Thymus (tissue), 11 donors: ENCODE results near the gene CRB2. TPM values are rescaled to one million over a fixed set of nuclear protein-coding genes. Genes with fewer than 3 reads are reported as not detected.

Source experiments
- DNase-seq, 9 donors: peaks; one replicate each; pipeline ENCODE4 v3.0.0-alpha.2; 2013; ENCODE audit warnings: low spot score in 9 of 9, low read depth in 6 of 9, missing footprints in 1 of 9
- H3K27ac ChIP-seq, 2 donors: one replicate each; pipeline ENCODE4 v1.5.1; 2013; ENCODE audit warnings: control low read depth in 1 of 2, low read depth in 1 of 2, low read length in 1 of 2, mild to moderate bottlenecking in 1 of 2, moderate library complexity in 1 of 2
- H3K27me3 ChIP-seq, 2 donors: one replicate each; pipeline ENCODE4 v1.5.1; 2013; ENCODE audit warnings: low read length in 1 of 2; ENCODE audit not compliant: control insufficient read depth in 2 of 2, insufficient read depth in 1 of 2
- H3K36me3 ChIP-seq, 2 donors: one replicate each; pipeline ENCODE4 v1.5.1; 2013; ENCODE audit warnings: low read length in 1 of 2, mild to moderate bottlenecking in 1 of 2, moderate library complexity in 1 of 2; ENCODE audit not compliant: control insufficient read depth in 2 of 2, insufficient read depth in 2 of 2
- H3K4me1 ChIP-seq, 2 donors: one replicate each; pipeline ENCODE4 v1.5.1; 2013; ENCODE audit warnings: low read length in 2 of 2; ENCODE audit not compliant: control insufficient read depth in 2 of 2, insufficient read depth in 2 of 2
- H3K4me3 ChIP-seq, 2 donors: one replicate each; pipeline ENCODE4 v1.5.1; 2013; ENCODE audit warnings: low read length in 2 of 2, control low read depth in 1 of 2, mild to moderate bottlenecking in 1 of 2
- H3K9me3 ChIP-seq, 2 donors: one replicate each; pipeline ENCODE4 v1.5.1; 2013; ENCODE audit warnings: low read length in 1 of 2, mild to moderate bottlenecking in 1 of 2; ENCODE audit not compliant: control insufficient read depth in 2 of 2, insufficient read depth in 1 of 2
- WGBS: extraction: QIAGEN DNeasy Blood & Tissue Kit; methylation state at CpG from one replicate; pipeline ENCODE4 v1.1.7; 2013; 5-methylcytosine and 5-hydroxymethylcytosine counted together
- polyA plus RNA-seq: library from polyadenylated mRNA; stranded (reverse); fragments of 200-250 nt; gene quantifications from one replicate; pipeline ENCODE4 v1.2.3, GENCODE V29; 2013
- total RNA-seq: library from RNA; stranded (reverse); fragments of 120-200 nt; gene quantifications from one replicate; pipeline ENCODE4 v1.2.4, GENCODE V29; 2013
- donor health status: healthy.

CRB2 gene
- total and polyA plus RNA-seq, 2 donors: 0.21 to 0.61 TPM

GRCh38 chr9:123365881-123366528 is 10.0 kb downstream of the CRB2 start:
- H3K4me1 ChIP-seq: peaks cover 0 to 7% of the 10 kb centered on the region in 2 donors
- no peak for DNase-seq
- H3K27me3 ChIP-seq: peaks cover 0 to 79% of the 10 kb centered on the region in 2 donors
- no peaks in the 10 kb centered on the region for H3K36me3 ChIP-seq
- no peaks in the 10 kb centered on the region for H3K9me3 ChIP-seq
- no peak overlapping the region for H3K4me3 ChIP-seq
- WGBS: 57% methylated on average over 67 of the region's 67 CpGs
- no peak overlapping the region for H3K27ac ChIP-seq

GRCh38 chr9:123368023-123368422 is 12.0 kb downstream of the CRB2 start:
- Histone ChIP-seq H3K4me1 (peaks cover 0 to 2% of the 10 kb centered on the region in 2 donors), H3K9me3 (no peaks in the 10 kb centered on the region), H3K27ac (no peak overlapping the region), H3K36me3 (no peaks in the 10 kb centered on the region), H3K27me3 (peaks cover 10 to 84% of the 10 kb centered on the region in 2 donors), H3K4me3 (no peak overlapping the region)
- no peak for DNase-seq
- 95% methylated on average over 10 of the region's 10 CpGs for WGBS

GRCh38 chr9:123368536-123369153 is 12.6 kb downstream of the CRB2 start:
- Histone ChIP-seq H3K4me3 (no peak overlapping the region), H3K27me3 (peaks cover 16 to 84% of the 10 kb centered on the region in 2 donors), H3K36me3 (no peaks in the 10 kb centered on the region), H3K27ac (no peak overlapping the region), H3K9me3 (no peaks in the 10 kb centered on the region), H3K4me1 (peaks cover 0 to 2% of the 10 kb centered on the region in 2 donors)
- no peak for DNase-seq
- 90% methylated on average over 6 of the region's 6 CpGs for WGBS

GRCh38 chr9:123369296-123369695 is 13.3 kb downstream of the CRB2 start:
- H3K9me3 ChIP-seq: no peaks in the 10 kb centered on the region
- H3K27me3 ChIP-seq: peaks cover 23 to 86% of the 10 kb centered on the region in 2 donors
- WGBS: 86% methylated on average over 3 of the region's 3 CpGs

GRCh38 chr9:123370108-123370507 is 14.1 kb downstream of the CRB2 start:
- Histone ChIP-seq H3K27me3 (peaks cover 31 to 89% of the 10 kb centered on the region in 2 donors), H3K27ac (no peak overlapping the region), H3K4me1 (no peaks in the 10 kb centered on the region), H3K36me3 (no peaks in the 10 kb centered on the region), H3K9me3 (no peaks in the 10 kb centered on the region), H3K4me3 (no peak overlapping the region)
- 96% methylated on average over 13 of the region's 13 CpGs for WGBS
- no peak for DNase-seq

More at GRCh38 chr9:123369296-123369695, 13.3 kb downstream of the CRB2 start:
- DNase-seq: no peak
- no peak overlapping the region for H3K4me3 ChIP-seq
- no peak overlapping the region for H3K27ac ChIP-seq
- H3K36me3 ChIP-seq: no peaks in the 10 kb centered on the region
- no peaks in the 10 kb centered on the region for H3K4me1 ChIP-seq

GRCh38 chr9:123370526-123371227 is 14.7 kb downstream of the CRB2 start:
- 96% methylated on average over 29 of the region's 29 CpGs for WGBS
- no peak for DNase-seq
- Histone ChIP-seq H3K27ac (no peak overlapping the region), H3K4me1 (peaks cover 0 to 5% of the 10 kb centered on the region in 2 donors), H3K36me3 (no peaks in the 10 kb centered on the region), H3K9me3 (no peaks in the 10 kb centered on the region), H3K27me3 (peaks cover 37 to 89% of the 10 kb centered on the region in 2 donors), H3K4me3 (no peak overlapping the region)

- Histone ChIP-seq H3K4me1 (peaks cover 0 to 10% of the 10 kb centered on the region in 2 donors), H3K27me3 (peaks cover 37 to 90% of the 10 kb centered on the region in 2 donors), H3K9me3 (no peaks in the 10 kb centered on the region), H3K4me3 (no peak overlapping the region), H3K27ac (no peak overlapping the region), H3K36me3 (no peaks in the 10 kb centered on the region)
- WGBS: 92% methylated on average over 18 of the region's 18 CpGs
- DNase-seq: no peak
These were observed 15.2 kb downstream of the CRB2 start for GRCh38 chr9:123371228-123371584.

GRCh38 chr9:123371805-123372590 is 16.0 kb downstream of the CRB2 start:
- Histone ChIP-seq H3K27me3 (peaks cover 37 to 92% of the 10 kb centered on the region in 2 donors), H3K4me1 (peaks cover 0 to 12% of the 10 kb centered on the region in 2 donors), H3K36me3 (no peaks in the 10 kb centered on the region), H3K9me3 (no peaks in the 10 kb centered on the region), H3K4me3 (no peak overlapping the region), H3K27ac (no peak overlapping the region)
- no peak for DNase-seq
- WGBS: 92% methylated on average over 14 of the region's 14 CpGs
